ENCODE measurements around the gene BEST2.

DNA sequence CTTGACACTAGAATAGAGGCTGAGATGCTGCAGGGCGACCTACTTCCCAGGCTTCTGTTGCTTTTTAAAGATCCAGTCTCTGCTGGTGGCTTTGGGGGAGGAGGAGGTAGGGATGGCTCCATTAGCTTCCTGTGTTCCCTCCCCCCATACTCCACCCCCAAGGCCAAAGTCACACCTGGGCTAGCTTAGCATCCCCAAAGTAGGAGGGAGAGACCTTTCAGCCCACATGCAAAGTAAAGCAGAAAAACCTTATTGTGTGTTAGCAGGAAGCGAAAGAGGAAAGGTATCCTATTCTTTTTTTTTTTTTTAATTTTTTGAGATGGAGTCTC lies 24.6 kb upstream of the BEST2 start:
- TF ChIP-seq, protein P1, sequence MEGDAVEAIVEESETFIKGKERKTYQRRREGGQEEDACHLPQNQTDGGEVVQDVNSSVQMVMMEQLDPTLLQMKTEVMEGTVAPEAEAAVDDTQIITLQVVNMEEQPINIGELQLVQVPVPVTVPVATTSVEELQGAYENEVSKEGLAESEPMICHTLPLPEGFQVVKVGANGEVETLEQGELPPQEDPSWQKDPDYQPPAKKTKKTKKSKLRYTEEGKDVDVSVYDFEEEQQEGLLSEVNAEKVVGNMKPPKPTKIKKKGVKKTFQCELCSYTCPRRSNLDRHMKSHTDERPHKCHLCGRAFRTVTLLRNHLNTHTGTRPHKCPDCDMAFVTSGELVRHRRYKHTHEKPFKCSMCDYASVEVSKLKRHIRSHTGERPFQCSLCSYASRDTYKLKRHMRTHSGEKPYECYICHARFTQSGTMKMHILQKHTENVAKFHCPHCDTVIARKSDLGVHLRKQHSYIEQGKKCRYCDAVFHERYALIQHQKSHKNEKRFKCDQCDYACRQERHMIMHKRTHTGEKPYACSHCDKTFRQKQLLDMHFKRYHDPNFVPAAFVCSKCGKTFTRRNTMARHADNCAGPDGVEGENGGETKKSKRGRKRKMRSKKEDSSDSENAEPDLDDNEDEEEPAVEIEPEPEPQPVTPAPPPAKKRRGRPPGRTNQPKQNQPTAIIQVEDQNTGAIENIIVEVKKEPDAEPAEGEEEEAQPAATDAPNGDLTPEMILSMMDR (conservative IDR thresholded peaks at IDR 0.05 in 1 of 2, IDR thresholded peaks at IDR 0.05 in 1 of 2; ENCODE audit: low read depth in 1 of 2, low read length in 2 of 2): no peak
- TF ChIP-seq EZH2 (IDR thresholded peaks at IDR 0.05; ENCODE audit: low read length, missing control alignments): no peak

Measured in fibroblast of lung (primary cell).